Left ventricle myocardium superior (tissue), 1 donor: Measurements from ENCODE around the gene RALGAPA2. TPM values are rescaled to one million over a fixed set of nuclear protein-coding genes. Genes with fewer than 3 reads are reported as not detected.
A peak's percentile ranks its signal among the peaks of the same experiment; 100 is the strongest.

Experiments
- ATAC-seq: fragments of 200-7000 bp; cut with Tn5 transposase; one replicate; pipeline ENCODE4 v1.9.1; 2020; ENCODE audit warnings: mild to moderate bottlenecking, moderate library complexity
- DNase-seq: peaks from one replicate; pipeline ENCODE4 v3.0.0-alpha.2; 2020
- intact Hi-C: fragments of 100-400 bp; cut with micrococcal nuclease; formaldehyde crosslinking; loops from one replicate; pipeline ENCODE4 v1.11.0; 2022
- total RNA-seq: library from RNA; stranded (reverse); fragmentation: NEBNext Ultra II Directional; extraction: Animal tissue kit (Norgen Biotek cat#: 25700); gene quantifications from one replicate; pipeline ENCODE4 v1.2.1, GENCODE V29; 2021
- donor health status: DM: no; HTN: yes; CAD: no; lungs with severe emphysema.

RALGAPA2 gene
- total RNA-seq, 1 donor from 2014 or later: 18.9 TPM

DNA sequence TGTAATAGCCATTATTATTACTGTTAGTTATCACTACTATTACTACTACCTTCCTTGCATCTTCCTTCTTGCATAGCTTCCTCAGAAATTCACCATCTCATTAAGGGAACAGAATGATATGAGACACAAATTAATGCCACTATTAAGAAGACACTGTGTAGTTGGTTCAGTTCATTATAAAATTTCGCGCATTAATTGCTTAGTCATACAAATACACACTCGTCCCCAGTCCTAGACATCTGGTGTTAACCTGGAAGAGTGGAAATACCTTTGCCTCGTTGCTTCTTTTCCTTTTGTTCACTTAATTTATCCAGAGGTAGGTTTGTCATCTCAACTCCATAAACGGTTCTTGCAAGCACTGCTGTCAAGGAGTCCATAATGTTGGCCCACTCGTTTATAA, 107.5 kb downstream of the RALGAPA2 start:
- intact Hi-C loops: no loop called here
- ATAC-seq (no peak), DNase-seq (no peak)

- DNase-seq: no peak
- ATAC-seq: no peak
- intact Hi-C loops: no loop called here
These were observed 108.1 kb downstream of the RALGAPA2 start for GRCh38 chr20:20604357-20604756.

DNA sequence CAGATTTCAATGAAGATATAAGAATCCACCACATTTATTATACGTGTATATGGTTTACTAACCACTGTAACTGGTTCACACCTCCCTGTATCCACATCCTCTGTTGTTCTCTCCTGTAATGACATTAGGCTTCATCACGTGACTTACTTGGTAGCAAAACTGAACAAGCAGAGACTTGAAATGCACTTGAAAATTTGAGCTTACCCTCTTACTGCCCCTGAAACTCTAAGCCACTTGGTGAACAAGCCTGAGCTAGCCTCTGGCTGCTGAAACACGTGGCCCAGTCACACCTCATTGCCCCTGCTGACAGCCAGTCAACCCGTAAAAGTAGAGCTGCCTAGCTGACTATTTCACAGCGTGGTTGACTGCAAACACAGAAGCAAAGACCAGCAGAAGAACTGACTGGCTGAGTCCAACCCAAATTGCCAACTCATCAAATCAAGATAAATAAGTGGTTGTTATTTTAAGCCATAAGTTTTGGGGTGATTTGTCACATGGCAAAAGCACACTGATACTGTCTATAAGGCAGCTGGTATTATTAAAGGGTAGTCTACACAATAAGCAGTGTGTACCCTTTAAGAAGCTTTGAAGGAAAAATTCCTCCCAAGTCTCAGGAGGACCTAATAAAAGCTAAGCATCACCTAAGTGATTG, 109.0 kb downstream of the RALGAPA2 start:
- no peak for ATAC-seq
- DNase-seq: no peak
- intact Hi-C loops: no loop called here

- intact Hi-C loops: no loop called here
- no peak for DNase-seq
- no peak for ATAC-seq
These were observed 114.5 kb downstream of the RALGAPA2 start for GRCh38 chr20:20597966-20598365.

- ATAC-seq (no peak), DNase-seq (no peak)
- intact Hi-C loops: no loop called here
These were observed 118.3 kb downstream of the RALGAPA2 start for GRCh38 chr20:20594171-20594530.

GRCh38 chr20:20593447-20594170, 118.8 kb downstream of the RALGAPA2 start:
- intact Hi-C loops: no loop called here
- DNase-seq: no peak
- ATAC-seq: peak; percentile 50

DNA sequence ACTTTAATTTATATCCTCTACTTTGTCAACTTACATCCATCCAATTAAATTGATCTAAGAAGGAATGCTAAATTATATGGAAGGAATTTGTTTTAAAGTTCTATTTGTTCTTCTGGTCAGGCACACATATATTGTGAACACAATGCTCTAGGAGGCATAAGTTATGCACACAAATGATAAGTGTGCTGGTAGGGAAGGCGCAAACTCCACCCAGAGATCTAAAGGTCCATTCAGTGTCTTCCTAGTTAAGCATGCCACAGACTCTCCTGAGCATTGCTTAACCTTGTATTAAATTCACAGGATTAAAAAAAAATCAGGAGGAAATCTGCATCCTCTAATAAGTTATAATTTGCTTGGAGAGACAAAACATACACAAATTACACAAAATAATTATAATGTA, 127.3 kb downstream of the RALGAPA2 start:
- no peak for DNase-seq
- ATAC-seq: no peak
- intact Hi-C loops: no loop called here

DNA sequence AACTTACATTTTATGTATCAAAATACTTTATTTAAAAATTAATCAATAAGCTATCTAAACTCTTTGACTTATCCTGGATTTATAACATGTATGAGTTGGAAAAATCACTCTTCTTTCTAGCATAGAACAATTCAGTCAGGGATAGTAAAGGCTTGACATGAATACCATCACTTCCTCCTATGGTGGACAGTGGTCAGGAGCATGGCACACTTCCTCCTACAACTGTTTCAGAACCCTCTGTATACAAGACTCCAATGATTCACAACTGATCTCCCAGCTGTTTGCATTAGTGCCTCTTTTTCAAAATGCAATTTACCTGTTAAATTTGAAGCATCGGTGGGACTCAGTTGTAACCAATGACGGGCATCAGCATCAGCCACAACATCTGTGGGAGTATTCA, 129.7 kb downstream of the RALGAPA2 start:
- ATAC-seq: no peak
- no peak for DNase-seq
- intact Hi-C loops: no loop called here

GRCh38 chr20:20580139-20580538, 132.3 kb downstream of the RALGAPA2 start:
- intact Hi-C loops: no loop called here
- no peak for DNase-seq
- ATAC-seq: no peak

DNA sequence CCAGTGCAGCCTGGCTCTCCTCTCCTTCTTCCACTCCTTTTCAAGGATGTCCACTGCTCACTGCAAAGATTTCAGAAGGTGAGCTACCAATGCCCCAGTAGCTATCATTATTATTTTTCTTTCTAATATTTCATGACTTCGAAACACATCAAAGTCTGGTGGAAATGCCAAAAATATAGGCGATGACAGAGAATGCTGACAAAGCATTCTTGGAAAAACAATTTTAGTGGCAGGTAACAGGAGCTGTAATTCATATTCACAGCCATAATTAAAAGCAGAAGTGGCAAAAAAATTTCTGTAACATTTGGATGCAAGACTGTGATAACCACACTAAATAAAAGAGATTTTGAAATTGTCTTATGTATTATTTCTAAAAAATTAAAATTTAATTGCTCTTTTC, 133.6 kb downstream of the RALGAPA2 start:
- ATAC-seq: no peak
- DNase-seq: no peak
- intact Hi-C loops: no loop called here

GRCh38 chr20:20573797-20574196, 138.6 kb downstream of the RALGAPA2 start:
- no peak for DNase-seq
- ATAC-seq: no peak
- intact Hi-C loops: no loop called here

GRCh38 chr20:20571068-20571780, 141.2 kb downstream of the RALGAPA2 start:
- DNase-seq (no peak), ATAC-seq (no peak)
- intact Hi-C loops: no loop called here

GRCh38 chr20:20568604-20569205, 143.7 kb downstream of the RALGAPA2 start:
- ATAC-seq: peak; percentile 35
- intact Hi-C loops: loop anchor here (10.0 kb wide), 1 partner anchor 484 kb away; no protein-coding TSS in a partner anchor
- DNase-seq: peak; percentile 28

GRCh38 chr20:20567712-20568111, 144.7 kb downstream of the RALGAPA2 start:
- intact Hi-C loops: loop anchor here (10.0 kb wide), 1 partner anchor 483 kb away; no protein-coding TSS in a partner anchor

DNA sequence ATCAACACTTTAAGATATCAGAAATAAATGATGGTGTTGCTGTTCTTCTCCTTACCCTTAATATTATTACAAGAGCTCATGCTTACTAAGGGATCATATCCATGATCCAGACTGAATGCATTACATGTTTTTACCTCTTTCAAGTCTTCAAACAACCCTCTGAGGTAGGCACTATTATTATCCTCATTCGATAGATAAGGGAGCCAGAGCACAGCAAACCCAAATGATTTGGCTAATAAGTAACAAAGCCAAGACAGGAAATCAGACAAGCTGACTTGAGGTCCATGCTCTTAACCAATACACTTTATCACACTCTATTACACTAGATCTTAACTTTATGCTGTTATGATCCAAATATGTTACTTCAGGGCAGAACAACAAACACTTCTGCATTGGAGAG, 145.9 kb downstream of the RALGAPA2 start:
- DNase-seq (no peak), ATAC-seq (no peak)
- intact Hi-C loops: loop anchor here (10.0 kb wide), 1 partner anchor 482 kb away; no protein-coding TSS in a partner anchor

More at GRCh38 chr20:20567712-20568111, 144.7 kb downstream of the RALGAPA2 start:
- DNase-seq (no peak), ATAC-seq (no peak)

GRCh38 chr20:20564279-20564678, 148.2 kb downstream of the RALGAPA2 start:
- ATAC-seq (no peak), DNase-seq (no peak)
- intact Hi-C loops: loop anchor here (10.0 kb wide), 1 partner anchor 479 kb away; no protein-coding TSS in a partner anchor

DNA sequence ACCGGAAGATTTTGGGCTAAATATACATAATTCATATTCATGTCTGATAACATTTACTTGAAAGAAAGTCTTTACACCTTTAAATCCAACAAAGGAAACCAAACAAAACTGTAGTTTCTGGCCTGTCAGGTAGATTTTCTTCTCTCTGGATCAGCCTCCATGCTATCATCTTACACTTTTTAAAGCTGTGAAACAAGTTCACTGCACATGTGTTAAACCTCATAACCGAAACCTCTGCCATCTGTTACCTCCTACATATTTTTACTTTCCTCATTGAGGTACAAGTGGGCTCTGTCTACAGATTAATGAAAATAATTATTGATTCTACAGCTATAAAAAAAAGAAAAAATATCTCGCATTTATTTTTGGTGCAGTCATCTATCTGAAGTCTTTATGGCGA, 149.9 kb downstream of the RALGAPA2 start:
- no peak for DNase-seq
- ATAC-seq: no peak
- intact Hi-C loops: loop anchor here (10.0 kb wide), 1 partner anchor 478 kb away; no protein-coding TSS in a partner anchor

GRCh38 chr20:20561841-20562240, 150.6 kb downstream of the RALGAPA2 start:
- intact Hi-C loops: loop anchor here (10.0 kb wide), 1 partner anchor 477 kb away; no protein-coding TSS in a partner anchor
- no peak for DNase-seq
- no peak for ATAC-seq

DNA sequence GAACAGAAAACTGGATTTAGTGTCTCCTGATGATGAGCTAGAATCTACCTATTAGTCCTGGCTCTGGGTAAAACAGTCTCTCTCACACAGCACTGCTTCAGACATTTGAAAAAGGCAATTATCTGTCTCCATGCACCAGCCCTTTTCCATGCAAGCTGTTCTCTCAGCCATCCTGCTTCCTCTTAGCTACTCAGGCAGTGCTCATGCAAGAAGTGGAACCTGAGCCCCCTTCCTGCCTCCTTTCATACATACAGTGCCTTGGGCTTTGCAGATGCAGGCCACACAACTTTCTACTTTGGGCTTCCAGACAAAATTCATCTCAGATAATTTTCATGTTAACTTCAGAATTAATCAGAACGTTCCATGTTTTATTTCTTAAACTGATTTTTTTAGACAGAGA, 151.3 kb downstream of the RALGAPA2 start:
- intact Hi-C loops: loop anchor here (10.0 kb wide), 1 partner anchor 476 kb away; no protein-coding TSS in a partner anchor
- ATAC-seq: no peak
- DNase-seq: no peak

GRCh38 chr20:20557406-20557805, 155.0 kb downstream of the RALGAPA2 start:
- DNase-seq (no peak), ATAC-seq (no peak)
- intact Hi-C loops: no loop called here
